ENCODE data around the gene CORIN.

- no peak for TF ChIP-seq POLR2AphosphoS5 (IDR thresholded peaks at IDR 0.05; ENCODE audit: insufficient read depth, low read depth, low read length)
- no peak for TF ChIP-seq EZH2 (IDR thresholded peaks at IDR 0.05; ENCODE audit: borderline replicate concordance, low read depth, low read length, severe bottlenecking)
- TF ChIP-seq MYC (IDR thresholded peaks at IDR 0.05; ENCODE audit: low read depth, low read length), result no peak
- no peak for TF ChIP-seq MAX (IDR thresholded peaks at IDR 0.05; ENCODE audit: insufficient read depth, insufficient read length)
- no peak for TF ChIP-seq CTCF (IDR thresholded peaks at IDR 0.05; ENCODE audit: extremely low read depth in 1 of 2, insufficient read depth in 1 of 2, low read depth in 1 of 2, low read length in 2 of 2)
- no peak for TF ChIP-seq POLR2A (IDR thresholded peaks at IDR 0.05; ENCODE audit: low read depth, low read length)
- no peak for TF ChIP-seq FOS (IDR thresholded peaks at IDR 0.05; ENCODE audit: borderline replicate concordance, insufficient read depth, low read length)
- no peak for TF ChIP-seq JUN (IDR thresholded peaks at IDR 0.05; ENCODE audit: borderline replicate concordance, insufficient read depth, insufficient read length, low read depth)
Measured at GRCh38 chr4:47790105-47790504, 47.8 kb downstream of the CORIN start.
